H1 (cell line): ENCODE data around the gene TRIM27. TPM values are rescaled to one million over a fixed set of nuclear protein-coding genes. Genes with fewer than 3 reads are reported as not detected.

Source experiments
- CHD2 ChIP-seq: IDR thresholded peaks from 2 replicates; pipeline ENCODE4 v1.6.1; 2012; ENCODE audit warnings: low read length, improper control_type of control experiment
- EP300 ChIP-seq, 2 experiments: IDR thresholded peaks; 1 replicate in 1 of 2; 2 replicates in 1 of 2; pipeline ENCODE4 v1.6.1; 2011 to 2012; ENCODE audit warnings: low read depth in 2 of 2, low read length in 2 of 2, mild to moderate bottlenecking in 2 of 2, borderline replicate concordance in 1 of 2, inconsistent platforms in 1 of 2, moderate library complexity in 1 of 2
- SP1 ChIP-seq: IDR thresholded peaks from 2 replicates; pipeline ENCODE4 v1.6.1; 2011; ENCODE audit warnings: low read depth, low read length
- SUZ12 ChIP-seq: fragments of 200-600 bp; sonication (generic); IDR thresholded peaks from 2 replicates; pipeline ENCODE4 v1.6.1; 2012; ENCODE audit warnings: mild to moderate bottlenecking, inconsistent platforms, low read length, moderate library complexity, mixed read lengths
- TAF1 ChIP-seq: IDR thresholded peaks from 2 replicates; pipeline ENCODE4 v1.6.1; 2011; ENCODE audit warnings: mild to moderate bottlenecking, low read depth, low read length
- TAF7 ChIP-seq: optimal IDR thresholded peaks from 2 replicates; pipeline ENCODE3; 2011; ENCODE audit warnings: low read depth, mild to moderate bottlenecking, inconsistent platforms, low read length, moderate library complexity, borderline replicate concordance
- TBP ChIP-seq: IDR thresholded peaks from 2 replicates; pipeline ENCODE4 v1.6.1; 2011; ENCODE audit warnings: low read depth, low read length, improper control_type of control experiment
- polyA plus RNA-seq, 7 experiments: library from polyadenylated mRNA; depleted of rRNA in 3 of 7; stranded (reverse) in 5 of 7; unstranded in 2 of 7; fragments of >200 nt in 5 of 7; fragments of 200-250 nt in 2 of 7; gene quantifications; 1 replicate in 5 of 7; 2 replicates in 1 of 7; 4 replicates in 1 of 7; pipeline versions ENCODE4 v1.2.1 to v1.2.3, GENCODE V29; 2011 to 2013; ENCODE audit warnings: missing spikeins in 2 of 7, mixed read lengths in 2 of 7
- total RNA-seq: library from RNA; stranded (reverse); fragmentation: NEBNext Ultra II Directional; extraction: Animal tissue kit (Norgen Biotek cat#: 25700); gene quantifications from 2 replicates; pipeline ENCODE4 v1.2.1, GENCODE V29; 2021

Gene TRIM27
- total and polyA plus RNA-seq, 2 of the 8 experiments (the other 6 are each of a cell fraction or from before 2014, with no cell fraction given): 76.4 to 85.9 TPM

DNA sequence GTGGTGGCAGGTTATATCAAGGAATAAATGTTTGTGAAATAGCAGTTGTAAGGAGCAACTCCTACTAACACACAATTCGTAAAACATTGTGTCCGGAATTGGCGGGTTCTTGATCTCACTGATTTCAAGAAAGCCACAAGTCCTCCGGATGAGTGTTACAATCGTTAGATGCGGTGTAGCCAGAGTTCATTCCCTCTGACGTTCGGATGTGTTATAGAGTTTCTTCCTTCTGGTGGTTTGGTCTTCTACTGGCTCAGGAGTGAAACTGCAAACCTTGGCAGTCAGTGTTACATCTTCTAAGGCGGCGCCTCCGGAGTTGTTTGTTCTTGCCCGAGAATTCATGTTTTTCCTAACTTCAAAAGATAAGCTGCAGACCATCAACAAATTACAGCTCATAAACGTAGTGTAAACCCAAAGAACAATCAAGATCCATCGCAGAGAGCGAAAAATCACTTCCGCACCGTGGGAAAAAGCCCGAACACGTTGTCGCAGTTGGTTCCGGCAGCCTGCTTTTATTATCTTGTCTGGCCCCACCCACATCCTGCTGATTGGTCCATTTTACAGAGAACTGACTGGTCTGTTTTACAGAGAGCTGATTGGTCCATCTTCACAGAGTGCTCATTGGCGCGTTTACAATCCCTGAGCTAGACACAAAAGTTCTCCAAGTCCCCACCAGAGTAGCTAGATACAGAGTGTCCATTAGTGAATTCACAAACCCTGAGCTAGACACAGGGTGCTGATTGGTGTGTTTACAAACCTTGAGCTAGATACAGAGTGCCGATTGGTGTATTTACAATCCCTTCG lies 58.2 kb downstream of the TRIM27 start (continued):
- TF ChIP-seq TAF7 (peak; percentile 54), SP1 (peak; percentile 90), SUZ12 (no peak), EP300 (IDR thresholded peaks at IDR 0.05; ENCODE audit: borderline replicate concordance in 1 of 2, low read depth in 2 of 2, low read length in 2 of 2) (no peak), CHD2 (0 out of 2 replicates have a peak, but pooled peaks have one; percentile 19), TAF1 (peak; percentile 62), TBP (peak; percentile 95)
